HL-60/S4 (cell line): ENCODE measurements around the gene PEX6.
"Not testable (repeated sequence)": the region's sequence is repeated elsewhere in the genome, so short reads cannot be mapped to it uniquely, and the experiment has no call there.

Experiments
- in situ Hi-C: fragments of 300-500 bp; cut with MboI; formaldehyde crosslinking; loops from 2 replicates; pipeline ENCODE4 v1.14.3; 2022; ENCODE audit warnings: low sequenced_read_pairs

The PEX6 gene

DNA sequence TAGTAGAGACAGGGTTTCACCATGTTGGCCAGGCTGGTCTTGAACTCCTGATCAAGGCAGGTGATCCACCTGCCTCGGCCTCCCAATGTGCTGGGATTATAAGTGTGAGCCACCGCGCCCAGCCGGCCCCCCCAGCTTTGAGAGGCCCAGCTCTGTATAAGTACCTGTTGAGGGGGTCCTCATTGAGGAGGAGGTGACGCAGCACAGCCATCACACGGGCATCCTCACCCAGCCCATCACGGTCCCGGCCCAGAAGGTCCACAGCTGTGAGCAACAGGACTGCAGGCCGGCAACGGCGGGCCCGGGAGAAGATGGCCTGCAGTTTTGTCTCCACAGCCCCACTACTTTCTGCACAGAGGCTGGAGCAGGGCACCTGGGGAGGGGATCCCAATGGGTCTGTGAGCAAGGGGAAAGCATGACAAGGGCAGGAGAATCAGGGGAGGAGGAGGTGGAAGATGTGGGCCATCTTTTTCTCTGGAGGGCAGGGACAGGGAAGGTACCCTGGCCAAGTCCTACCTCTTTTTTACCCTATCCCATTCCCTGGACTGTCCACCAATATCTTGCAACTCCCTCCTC is 10.8 kb downstream of the PEX6 start:
- in situ Hi-C loops: no loop called here

DNA sequence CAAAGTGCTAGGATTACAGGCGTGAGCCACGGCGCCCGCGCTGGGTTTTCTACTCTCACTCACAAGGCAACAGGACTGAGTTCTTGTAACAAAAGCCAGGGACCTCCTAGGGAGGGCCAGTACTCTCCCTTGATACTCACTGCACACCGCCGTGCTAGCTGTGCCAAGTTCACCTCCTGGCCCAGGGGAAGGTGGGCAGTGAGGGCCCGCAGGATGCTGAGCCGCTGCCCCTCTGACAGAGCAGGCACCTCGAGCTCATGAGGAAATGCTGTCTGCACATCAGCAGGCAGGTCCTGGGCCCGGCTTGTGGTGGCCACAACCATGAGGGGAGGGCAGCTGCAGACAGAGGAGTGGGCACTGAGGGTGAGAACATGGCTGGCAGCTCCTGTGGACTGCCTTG is 11.8 kb downstream of the PEX6 start:
- in situ Hi-C loops: no loop called here

DNA sequence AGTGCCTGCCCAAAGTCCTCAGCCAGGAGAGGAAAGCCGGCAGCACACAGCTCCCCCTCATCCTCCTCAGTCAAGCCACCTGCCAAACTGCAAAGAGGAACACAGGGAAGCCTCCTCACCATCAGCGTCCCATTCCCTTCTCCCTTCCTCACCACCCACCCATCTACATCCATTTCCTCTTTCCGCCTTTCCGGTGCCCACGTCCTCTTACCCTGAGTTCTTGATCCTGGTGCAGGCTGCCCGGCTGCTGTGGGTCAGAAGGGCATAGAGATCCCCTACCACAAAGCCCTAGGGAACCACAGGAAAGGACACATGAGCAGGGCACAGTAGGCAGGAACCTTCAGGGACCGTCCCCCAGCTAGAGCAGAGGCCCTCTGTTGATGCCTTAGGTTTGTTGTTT is 12.4 kb downstream of the PEX6 start:
- in situ Hi-C loops: no loop called here

DNA sequence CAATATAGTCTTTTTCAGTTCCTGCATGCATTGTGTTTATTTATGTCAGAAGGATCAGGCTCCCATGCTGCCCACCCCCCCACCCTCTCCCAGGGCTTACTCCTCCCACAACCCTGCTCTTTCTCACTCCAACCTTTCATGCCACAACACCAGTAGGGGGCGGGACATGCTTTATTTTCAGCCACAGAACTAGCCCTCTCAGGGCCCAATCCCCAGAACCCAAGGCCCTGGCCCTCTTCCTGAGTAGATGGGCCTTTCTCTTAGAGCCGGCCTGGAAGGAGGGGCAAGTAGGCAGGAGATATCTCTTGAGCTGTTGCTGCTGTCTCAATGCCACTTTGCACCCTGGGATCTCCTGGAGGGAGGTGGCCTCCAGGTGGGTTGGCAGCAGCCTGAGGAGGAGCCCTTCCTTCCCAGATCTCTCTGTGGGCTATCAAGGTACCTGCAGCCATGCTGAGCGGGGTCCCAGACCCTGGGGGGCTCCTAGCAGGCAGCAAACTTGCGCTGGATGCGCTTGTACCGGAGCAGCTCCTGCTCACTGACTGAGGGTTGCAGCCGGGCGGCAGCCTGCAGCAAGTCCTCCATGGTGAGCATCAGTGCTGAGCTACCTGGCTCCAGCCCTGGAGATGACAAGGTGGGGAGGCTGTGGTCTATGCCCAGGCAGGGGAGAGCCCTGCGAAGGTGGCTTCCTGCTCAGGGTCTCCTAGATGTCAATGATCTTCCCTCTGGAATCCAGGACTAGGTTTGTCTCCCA is 15.0 kb downstream of the PEX6 start:
- in situ Hi-C loops: no loop called here

DNA sequence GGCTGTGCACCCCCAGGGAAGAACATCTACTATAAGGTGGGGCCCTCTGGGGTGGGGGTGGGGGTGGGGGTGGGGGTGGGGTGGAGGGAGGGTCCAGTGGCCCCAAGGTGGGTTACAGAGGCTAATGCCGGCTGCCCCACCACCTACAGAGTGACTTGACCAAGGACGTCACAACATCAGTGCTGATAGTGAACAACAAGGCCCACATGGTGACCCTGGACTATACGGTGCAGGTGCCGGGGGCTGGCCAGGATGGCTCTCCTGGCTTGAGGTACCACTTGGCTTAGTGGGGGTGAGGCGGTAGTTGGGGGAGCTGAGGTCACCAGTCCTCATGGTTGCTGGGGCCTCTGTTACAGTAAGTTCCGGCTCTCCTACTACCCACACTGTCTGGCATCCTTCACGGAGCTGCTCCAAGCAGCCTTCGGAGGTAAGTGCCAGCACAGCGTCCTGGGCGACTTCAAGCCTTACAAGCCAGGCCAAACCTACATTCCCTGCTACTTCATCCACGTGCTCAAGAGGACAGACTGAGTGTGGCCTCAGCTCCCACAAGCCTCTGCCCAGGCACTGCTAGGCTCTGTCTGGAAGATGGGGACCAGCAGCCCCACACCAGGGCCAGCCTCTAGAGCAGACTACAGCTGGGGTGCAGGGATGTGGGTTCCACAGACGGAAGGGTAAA is 15.7 kb downstream of the PEX6 start:
- in situ Hi-C loops: no loop called here

DNA sequence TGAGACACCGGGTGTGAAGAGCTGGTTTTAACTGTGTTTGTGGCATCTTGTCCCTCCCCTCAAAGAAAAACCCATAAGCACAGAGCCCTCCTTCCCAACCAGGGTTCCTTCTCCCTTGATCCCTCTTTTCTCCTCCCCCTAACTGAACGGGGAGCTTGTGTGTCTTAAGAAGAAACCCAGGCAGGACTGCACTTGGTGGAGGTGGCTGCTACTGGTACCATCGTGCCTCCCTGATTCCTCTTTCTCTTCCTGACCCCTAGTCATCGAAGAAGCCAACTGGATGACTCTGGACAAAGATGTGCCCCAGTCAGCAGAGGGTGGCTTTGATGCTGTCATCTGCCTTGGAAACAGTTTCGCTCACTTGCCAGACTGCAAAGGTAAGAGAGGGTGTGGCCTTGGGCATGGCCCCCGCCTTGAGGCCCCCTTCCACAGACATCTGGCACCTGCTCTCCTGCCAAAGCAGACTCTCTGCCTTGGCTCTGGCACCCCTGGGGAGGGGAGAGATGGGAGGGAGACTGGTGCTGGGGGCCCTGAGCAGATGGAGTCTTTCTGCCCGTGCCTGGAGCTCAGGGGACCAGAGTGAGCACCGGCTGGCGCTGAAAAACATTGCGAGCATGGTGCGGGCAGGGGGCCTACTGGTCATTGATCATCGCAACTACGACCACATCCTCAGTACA is 16.3 kb downstream of the PEX6 start:
- in situ Hi-C loops: no loop called here

DNA sequence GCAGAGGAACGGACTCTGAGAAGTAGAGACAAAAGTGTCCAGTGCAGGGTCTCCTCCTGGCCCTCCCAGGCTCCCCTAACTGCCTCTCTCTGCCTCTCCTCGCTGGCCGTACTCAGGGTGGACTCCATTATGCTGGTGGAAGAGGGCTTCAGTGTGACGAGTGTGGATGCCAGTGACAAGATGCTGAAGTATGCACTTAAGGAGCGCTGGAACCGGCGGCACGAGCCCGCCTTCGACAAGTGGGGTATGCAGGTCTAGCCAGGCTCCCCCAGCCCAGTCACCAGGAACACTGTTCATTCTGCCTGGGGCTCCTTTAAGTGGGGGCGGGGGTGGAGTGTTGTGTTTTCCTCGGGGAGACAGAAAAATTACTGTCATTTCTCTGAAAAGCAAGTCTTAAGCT is 16.9 kb downstream of the PEX6 start:
- in situ Hi-C loops: no loop called here

DNA sequence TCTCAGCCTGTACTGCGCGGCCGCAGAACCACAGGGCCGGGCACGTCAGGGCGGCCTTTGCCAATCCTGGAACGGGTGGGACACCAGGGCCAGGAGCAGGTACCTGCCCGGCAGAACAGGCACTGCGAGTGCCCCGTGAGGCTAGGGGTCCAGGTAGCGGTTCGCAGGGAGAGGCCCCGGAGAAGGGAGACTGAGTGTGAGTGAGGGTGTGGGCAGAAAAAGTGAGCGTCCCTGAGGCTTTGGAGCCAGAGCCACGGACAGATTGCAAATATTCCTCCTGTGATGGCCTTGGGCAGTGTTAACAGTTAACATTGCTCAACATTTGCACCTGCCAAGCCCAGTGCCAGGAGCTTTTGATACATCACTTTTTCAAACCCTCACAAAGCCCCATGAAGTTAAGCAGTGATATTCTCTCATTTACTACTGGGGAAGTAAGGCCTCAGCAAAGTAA is 17.9 kb downstream of the PEX6 start:
- in situ Hi-C loops: no loop called here

DNA sequence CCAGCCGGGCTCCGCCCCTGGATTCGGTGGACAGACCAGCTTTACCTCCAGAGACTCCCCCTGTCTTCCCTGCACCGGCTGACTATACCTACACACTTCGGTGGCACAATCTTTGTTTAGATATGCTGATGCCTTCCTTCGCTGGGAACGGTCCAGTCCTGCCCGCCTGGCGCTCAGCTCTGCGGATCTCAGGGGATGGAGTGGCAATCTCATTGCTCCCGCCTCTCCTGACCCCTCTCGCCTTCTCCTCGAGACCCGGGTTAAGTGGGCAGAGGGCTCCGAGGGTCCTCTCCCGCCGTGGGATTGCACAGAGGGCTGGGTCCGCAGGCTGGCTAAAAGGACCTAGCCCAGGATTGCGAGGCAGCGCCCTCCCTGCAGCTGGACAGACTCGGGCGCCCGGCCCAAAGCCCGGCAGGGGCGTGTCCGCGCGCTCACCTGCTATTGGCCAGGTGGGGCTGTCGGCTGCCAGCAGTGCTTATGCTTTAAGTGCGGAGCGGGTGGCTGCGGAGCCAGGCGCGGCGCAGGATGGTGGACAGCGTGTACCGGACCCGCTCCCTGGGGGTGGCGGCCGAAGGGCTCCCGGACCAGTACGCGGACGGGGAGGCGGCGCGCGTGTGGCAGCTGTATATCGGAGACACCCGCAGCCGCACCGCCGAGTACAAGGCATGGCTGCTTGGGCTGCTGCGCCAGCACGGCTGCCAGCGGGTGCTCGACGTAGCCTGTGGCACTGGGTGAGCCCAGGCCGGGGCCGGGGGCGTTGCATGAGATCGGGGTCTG is 18.6 kb downstream of the PEX6 start, which contains the start of gene GNMT:
GNMT (plus strand) TSS at position 512 of the 777 bp plus-strand sequence; CDS start at position 526, 14 bp downstream.
- in situ Hi-C loops: no loop called here

DNA sequence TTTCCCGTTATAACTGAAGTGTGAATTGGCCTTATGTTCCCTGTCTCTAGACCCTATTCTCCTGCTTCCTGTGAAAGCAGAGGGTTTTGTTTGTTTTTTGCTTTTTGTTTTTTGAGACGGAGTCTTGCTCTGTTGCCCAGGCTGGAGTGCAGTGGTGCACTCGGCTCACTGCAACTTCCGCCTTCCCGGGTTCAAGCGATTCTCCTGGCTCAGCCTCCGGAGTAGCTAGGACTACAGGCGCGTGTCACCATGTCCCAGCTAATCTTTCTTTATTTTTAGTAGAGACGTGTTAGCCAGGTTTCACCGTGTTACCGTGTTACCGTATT is 19.1 kb downstream of the PEX6 start:
- in situ Hi-C loops: no loop called here

DNA sequence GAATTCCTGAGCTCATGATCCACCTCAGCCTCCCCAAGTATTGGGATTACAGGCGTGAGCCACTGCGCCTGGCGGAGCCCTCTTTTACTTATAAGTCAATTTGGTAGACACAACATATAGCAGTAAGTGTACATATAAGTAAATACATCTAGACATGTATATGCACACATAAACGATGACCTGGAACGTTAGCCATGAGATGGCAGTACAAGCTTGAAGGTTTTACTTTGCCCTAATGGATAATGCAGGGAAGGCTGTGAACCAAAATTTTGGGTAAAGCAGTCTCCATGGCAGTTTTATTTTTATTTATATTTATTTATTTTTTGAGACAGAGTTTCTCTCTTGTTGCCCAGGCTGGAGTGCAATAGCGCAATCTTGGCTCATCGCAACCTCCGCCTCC is 20.9 kb downstream of the PEX6 start:
- in situ Hi-C loops: no loop called here

DNA sequence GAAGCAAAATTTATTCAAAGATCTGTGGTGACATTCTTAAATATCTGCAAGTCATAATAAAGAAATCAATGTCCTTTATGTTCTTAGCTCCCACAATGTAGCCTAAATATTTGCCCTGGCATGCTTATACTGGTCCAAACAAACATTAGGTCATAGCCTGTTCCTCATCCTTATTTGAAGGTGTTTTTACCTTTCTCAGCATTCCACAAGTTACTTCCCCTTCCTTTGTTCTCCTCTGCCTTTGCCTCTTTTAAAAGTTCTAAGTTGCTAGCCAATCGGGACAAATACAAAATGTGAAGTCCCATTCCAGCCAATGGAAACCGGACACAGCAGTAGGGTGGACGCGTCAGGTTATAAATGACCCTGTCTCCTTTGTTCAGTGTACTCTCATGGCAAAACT is 24.6 kb downstream of the PEX6 start:
- in situ Hi-C loops: not testable (repeated sequence)

DNA sequence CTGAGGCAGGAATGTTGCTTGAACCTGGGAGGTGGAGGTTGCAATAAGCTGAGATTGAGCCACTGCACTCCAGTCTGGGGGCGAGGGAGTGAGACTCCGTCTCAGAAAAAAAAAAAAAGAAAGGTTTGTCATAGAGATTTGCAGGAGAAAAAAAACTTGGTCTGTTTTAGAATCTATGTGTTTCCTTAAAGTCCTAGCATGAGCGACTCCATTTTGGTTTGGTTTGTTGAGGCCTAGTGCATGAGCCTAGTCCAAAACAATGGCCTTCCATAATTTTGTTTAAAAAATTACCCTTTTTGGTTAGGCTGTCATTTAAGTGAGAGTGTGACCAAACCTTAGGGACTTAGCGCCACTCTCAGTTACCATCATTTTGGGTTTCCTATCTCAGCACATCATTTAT is 26.6 kb downstream of the PEX6 start:
- in situ Hi-C loops: no loop called here

DNA sequence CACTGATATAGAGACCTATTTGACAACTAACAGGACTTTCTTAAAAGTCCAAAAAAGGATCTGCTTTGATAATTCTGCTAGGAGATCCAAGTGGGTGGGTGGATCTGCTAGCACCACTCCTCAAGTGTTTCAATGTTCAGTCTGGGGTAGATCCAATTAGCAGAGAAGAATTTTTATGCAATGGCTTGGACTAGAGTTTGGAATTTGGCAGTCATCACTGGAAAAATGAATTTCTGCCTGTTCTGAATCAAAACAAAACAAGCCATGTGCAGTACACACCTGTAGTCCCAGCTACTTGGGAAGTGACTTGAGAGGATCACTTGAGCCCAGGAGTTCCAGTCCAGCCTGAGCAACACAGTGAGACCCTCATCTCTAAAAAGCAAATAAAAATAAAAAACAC is 31.0 kb downstream of the PEX6 start:
- in situ Hi-C loops: no loop called here

DNA sequence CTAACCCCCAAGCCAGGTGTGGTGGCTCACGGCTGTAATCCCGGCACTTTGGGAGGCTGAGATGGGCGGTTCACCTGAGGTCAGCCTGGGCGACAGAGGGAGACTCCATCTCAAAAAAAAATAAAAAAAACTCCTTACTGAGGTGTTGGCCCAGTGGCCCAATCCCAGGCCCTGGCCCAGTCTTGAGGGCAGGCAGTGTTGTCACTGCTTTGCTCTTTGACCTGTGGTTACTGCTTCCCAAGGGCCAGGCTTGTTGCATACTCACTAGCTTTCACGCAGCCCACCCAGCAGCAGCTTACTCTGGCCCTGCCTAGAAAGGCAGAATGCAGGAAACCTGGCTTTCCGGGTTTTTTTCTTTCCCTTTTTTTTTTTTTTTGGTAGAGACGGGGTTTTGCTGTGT is 36.5 kb downstream of the PEX6 start:
- in situ Hi-C loops: no loop called here

DNA sequence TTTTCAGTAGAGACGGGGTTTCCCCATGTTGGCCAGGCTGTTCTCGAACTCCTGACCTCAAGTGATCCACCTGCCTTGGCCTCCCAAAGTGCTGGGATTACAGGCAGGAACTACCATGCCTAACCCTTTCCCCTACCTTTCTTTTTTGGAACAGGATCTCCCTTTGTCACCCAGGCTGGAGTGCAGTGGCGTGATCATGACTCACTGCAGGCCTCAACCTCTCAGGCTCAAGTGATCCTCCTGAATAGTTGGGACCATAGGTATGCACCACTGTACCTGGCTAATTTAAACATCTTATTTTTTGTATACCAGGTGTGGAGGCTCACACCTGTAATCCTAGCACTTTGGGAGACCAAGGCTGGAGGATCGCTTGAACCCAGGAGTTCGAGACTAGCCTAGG is 37.6 kb downstream of the PEX6 start:
- in situ Hi-C loops: not testable (repeated sequence)

DNA sequence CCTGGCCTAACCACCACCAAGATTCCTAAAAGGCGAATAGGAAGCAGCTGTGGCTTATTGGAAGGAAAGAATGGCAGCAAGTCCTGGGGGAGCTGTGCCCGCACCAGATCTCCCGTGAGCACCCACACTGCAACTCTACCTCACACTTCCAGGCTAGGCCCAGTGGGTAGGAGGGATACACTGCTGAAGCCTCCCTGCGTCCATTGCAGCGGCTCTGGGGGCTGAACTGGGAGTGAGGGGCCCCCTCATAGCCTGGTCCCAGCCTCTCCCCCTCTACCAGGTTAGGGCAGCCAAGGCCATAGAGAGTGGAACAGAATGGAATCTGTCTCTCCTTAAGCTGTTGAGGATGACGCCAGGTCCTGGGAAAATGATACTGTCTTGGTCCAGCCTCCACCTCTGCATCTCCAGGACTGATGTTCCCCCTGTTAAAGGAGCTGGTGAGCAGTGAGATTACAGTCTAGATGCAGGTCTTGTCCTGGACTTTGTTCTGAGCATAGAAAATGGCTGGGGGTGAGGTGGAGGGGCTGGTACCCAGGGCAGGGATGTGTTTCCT is 38.4 kb downstream of the PEX6 start:
- in situ Hi-C loops: no loop called here

DNA sequence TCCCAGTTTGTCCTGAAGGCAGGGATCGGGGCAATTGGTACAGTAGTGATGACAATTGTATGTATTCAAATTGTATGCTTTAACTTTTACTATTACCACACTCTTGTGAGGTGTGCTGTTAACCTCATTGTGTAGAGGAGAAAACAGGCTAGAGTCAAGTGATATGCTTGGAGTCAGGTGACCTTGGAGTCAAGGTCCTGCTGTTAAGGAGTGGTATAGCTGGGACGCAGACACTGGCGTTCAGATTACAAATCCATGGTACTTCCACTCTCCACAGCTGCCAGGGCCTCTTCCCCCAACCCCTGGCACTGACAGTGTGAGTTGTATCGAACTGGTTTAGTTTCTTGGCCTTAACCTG is 39.2 kb downstream of the PEX6 start:
- in situ Hi-C loops: no loop called here

DNA sequence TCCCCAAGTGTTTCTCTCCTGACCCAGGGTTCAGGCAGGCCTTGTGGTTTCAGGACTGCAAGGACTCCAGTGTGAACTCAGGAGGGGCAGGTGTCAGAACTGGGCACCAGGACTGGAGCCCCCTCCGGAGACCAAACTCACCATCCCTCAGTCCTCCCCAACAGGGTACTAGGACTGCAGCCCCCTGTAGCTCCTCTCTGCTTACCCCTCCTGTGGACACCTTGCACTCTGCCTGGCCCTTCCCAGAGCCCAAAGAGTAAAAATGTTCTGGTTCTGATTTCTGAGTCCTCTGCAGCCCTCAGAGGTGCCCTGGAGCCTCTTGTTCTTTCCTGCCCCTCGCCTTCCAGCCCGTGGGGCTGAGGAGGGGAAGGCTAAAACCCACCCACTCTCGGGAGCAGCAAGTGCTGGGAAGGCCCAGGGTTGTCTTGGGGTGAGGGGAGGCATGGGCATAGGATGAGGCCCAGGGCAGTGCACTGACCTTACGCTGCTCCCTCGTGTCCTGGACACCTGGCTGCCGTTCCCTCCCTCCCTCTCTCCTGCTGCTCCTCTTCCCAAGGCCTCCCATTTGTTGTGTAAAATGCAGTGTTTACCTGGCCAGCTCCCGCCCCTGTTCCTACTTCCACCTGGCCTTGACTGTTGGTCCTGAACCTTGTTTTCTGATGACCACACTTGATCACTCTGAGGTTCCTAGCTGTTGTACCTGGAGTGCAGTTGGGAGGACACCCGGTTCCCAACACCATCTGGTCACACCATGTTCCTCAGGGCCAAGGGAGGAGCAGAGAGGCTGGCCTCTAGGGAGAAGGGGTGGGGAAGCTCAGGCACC is 39.8 kb downstream of the PEX6 start:
- in situ Hi-C loops: no loop called here

DNA sequence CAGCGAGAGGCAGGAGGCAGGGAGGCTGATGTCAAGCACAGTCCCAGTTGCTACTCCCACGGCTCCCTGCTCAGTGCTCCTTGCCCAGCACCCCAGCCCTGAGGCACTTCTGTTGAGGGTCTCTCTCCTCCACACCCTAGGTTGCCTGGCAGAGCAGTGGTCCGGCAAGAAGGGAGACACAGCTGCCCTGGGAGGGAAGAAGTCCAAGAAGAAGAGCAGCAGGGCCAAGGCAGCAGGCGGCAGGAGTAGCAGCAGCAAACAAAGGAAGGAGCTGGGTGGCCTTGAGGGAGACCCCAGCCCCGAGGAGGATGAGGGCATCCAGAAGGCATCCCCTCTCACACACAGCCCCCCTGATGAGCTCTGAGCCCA is 40.6 kb downstream of the PEX6 start:
- in situ Hi-C loops: no loop called here
